Gastrocnemius medialis (tissue), 4 donors: ENCODE results near the gene TTC12.

Experiments
- CTCF ChIP-seq, 5 experiments: fragments of 450-650 bp in 3 of 5; fragments of 200-600 bp in 2 of 5; sonication (generic) in 2 of 5; IDR thresholded peaks in 4 of 5; conservative IDR thresholded peaks in 1 of 5; 1 replicate in 4 of 5; 2 replicates in 1 of 5; pipeline ENCODE4 v1.5.1; 2016 to 2019; ENCODE audit warnings: antibody characterized with exemption in 5 of 5, mild to moderate bottlenecking in 3 of 5, moderate library complexity in 3 of 5
- POLR2A ChIP-seq, 2 donors: fragments of 450-650 bp; IDR thresholded peaks; one replicate each; pipeline ENCODE4 v1.6.1; 2017; ENCODE audit warnings: antibody characterized with exemption in 2 of 2, mild to moderate bottlenecking in 2 of 2, moderate library complexity in 2 of 2

DNA sequence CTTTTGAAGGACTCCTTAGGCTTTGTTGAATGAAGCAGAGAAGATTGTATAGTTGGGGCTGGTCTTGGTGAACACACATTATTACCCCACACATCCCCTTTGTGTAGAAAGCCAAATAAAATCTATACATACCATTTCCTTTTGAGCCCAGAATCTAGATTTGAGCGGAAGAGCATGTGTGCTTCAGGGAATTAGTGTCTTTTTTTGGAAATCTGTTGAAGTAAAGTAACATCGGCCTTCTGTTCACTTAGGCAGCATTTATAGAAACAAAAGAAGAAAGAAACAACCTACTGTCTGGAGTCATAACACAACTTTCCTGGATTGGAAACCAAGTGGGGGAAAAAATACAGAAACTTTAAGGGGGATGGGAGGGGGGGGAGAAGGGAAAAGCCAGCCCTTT lies 37.9 kb upstream of the TTC12 start:
- no peak for TF ChIP-seq CTCF (IDR thresholded peaks at IDR 0.05 in 4 of 5, conservative IDR thresholded peaks at IDR 0.05 in 1 of 5)
- no peak for TF ChIP-seq POLR2A (IDR thresholded peaks at IDR 0.05)
